T-helper 2 cell treated with Interferon-gamma antibody and Interleukin-4, amounts not matched to agents 100 ng/mL and 5 ng/mL, for 36 hours (primary cell): ENCODE measurements around the gene MRPS11. TPM values are rescaled to one million over a fixed set of nuclear protein-coding genes. Genes with fewer than 3 reads are reported as not detected.

Experiments
- total RNA-seq: library from RNA; stranded (reverse); gene quantifications from 2 replicates; pipeline ENCODE4 v1.2.3, GENCODE V29; 2022

Gene MRPS11
- total RNA-seq, 1 donor from 2014 or later: 53.5 TPM

Other genes starting within 250 kb of the MRPS11 start
- not detected in 2 replicates for gene NTRK3, start 211.0 kb upstream of the MRPS11 start, total RNA-seq
- 28.2 and 32.8 TPM in 2 replicates for gene MRPL46, start 320 bp upstream of the MRPS11 start, total RNA-seq
- 3.4 and 4.4 TPM in 2 replicates for gene DET1, start 79.0 kb downstream of the MRPS11 start, total RNA-seq
- 52.5 and 53.4 TPM in 2 replicates for gene AEN, start 153.6 kb downstream of the MRPS11 start, total RNA-seq
- gene ISG20, start 171.3 kb downstream of the MRPS11 start, total RNA-seq: 65.6 and 71.3 TPM in 2 replicates